ENCODE data around the gene SUSD4. TPM values are rescaled to one million over a fixed set of nuclear protein-coding genes. Genes with fewer than 3 reads are reported as not detected.
"Not testable (repeated sequence)": the region's sequence is repeated elsewhere in the genome, so short reads cannot be mapped to it uniquely, and the experiment has no call there.

Gene SUSD4
- total RNA-seq, 5 donors from 2014 or later (not counting 1 experiment from before 2014, with no cell fraction given): 1.3 to 16.7 (median 6.4) TPM

GRCh38 chr1:223297800-223298199, 66.2 kb downstream of the SUSD4 start:
- Mint-ChIP-seq H3K36me3 (no peaks in the 10 kb centered on the region), H3K9me3 (no peaks in the 10 kb centered on the region), H3K27me3 (no peaks in the 10 kb centered on the region), H3K4me1 (peaks cover 23 to 29% (median 25%) of the 10 kb centered on the region in 3 donors), H3K27ac (no peak overlapping the region), H3K4me3 (no peak overlapping the region)
- Histone ChIP-seq H3K9me3 (no peaks in the 10 kb centered on the region), H3K36me3 (ENCODE audit: control insufficient read depth in 2 of 2, extremely low read depth in 1 of 2, insufficient read depth in 1 of 2, low read length in 1 of 2) (peaks cover 0 to 17% of the 10 kb centered on the region in 2 donors), H3K4me1 (ENCODE audit: control insufficient read depth in 1 of 2, extremely low read depth in 1 of 2, insufficient read depth in 2 of 2, low read length in 2 of 2) (peaks cover 12 to 20% of the 10 kb centered on the region in 2 experiments), H3K27ac (ENCODE audit: low read length) (no peak overlapping the region), H3K27me3 (replicated peaks in 1 of 2; ENCODE audit: control insufficient read depth in 2 of 2, extremely low read depth in 1 of 2, insufficient read depth in 2 of 2, low read length in 1 of 2) (no peaks in the 10 kb centered on the region), H3K4me3 (ENCODE audit: control insufficient read depth in 1 of 2, extremely low read depth in 1 of 2, low read length in 1 of 2) (no peak overlapping the region)
- ChIA-PET POLR2A (no interaction called here), CTCF (no interaction called here)
- no peak for ATAC-seq (replicated peaks in 1 of 4)
- WGBS (ENCODE audit: insufficient coverage): no CpG with 5 or more reads among the region's 1 CpG
- no peak for DNase-seq

DNA sequence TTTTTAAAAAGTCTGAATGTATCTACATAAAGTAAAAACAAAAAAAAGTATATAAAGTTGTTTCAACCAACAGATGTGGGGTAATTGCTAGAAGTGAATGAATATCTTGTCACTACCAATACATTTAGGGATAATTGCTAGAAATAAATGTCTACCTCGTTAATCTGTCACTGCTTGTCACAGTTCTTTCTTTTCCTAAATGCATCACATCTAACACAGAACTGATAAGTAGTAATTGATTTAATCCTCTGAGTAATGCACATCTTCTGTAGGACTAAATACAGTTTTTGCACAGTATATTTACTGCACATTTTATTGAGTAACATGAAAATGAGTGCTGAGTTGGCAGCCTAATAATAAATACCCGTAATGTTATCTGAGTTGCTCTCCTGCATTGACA, 72.2 kb downstream of the SUSD4 start:
- Mint-ChIP-seq H3K36me3 (peaks cover 9% of the 10 kb centered on the region), H3K4me3 (no peak overlapping the region), H3K27me3 (no peaks in the 10 kb centered on the region), H3K9me3 (no peaks in the 10 kb centered on the region), H3K27ac (no peak overlapping the region), H3K4me1 (peaks cover 0 to 5% (median 0%) of the 10 kb centered on the region in 3 donors)
- ChIA-PET CTCF (interaction anchor here in 1 of 2 donors (0.7 kb wide), 1 partner anchor 14 kb away, joined by 7 read pairs; no protein-coding TSS in a partner anchor), POLR2A (no interaction called here)
- DNase-seq (no peak), ATAC-seq (replicated peaks in 1 of 4) (no peak)
- peaks cover 0 to 3% of the 10 kb centered on the region in 2 experiments for H3K4me1 ChIP-seq (ENCODE audit: control insufficient read depth in 1 of 2, extremely low read depth in 1 of 2, insufficient read depth in 2 of 2, low read length in 2 of 2)
- no peaks in the 10 kb centered on the region for H3K9me3 ChIP-seq
- H3K36me3 ChIP-seq (ENCODE audit: control insufficient read depth in 2 of 2, extremely low read depth in 1 of 2, insufficient read depth in 1 of 2, low read length in 1 of 2): peaks cover 0 to 14% of the 10 kb centered on the region in 2 donors
- H3K27ac ChIP-seq (ENCODE audit: low read length): no peak overlapping the region
- no peak overlapping the region for H3K4me3 ChIP-seq (ENCODE audit: control insufficient read depth in 1 of 2, extremely low read depth in 1 of 2, low read length in 1 of 2)
- no peaks in the 10 kb centered on the region for H3K27me3 ChIP-seq (replicated peaks in 1 of 2; ENCODE audit: control insufficient read depth in 2 of 2, extremely low read depth in 1 of 2, insufficient read depth in 2 of 2, low read length in 1 of 2)
- WGBS (ENCODE audit: insufficient coverage): no CpG with 5 or more reads among the region's 2 CpGs

GRCh38 chr1:223290397-223290796, 73.6 kb downstream of the SUSD4 start:
- Histone ChIP-seq H3K4me3 (ENCODE audit: control insufficient read depth in 1 of 2, extremely low read depth in 1 of 2, low read length in 1 of 2) (no peak overlapping the region), H3K27ac (ENCODE audit: low read length) (no peak overlapping the region), H3K9me3 (no peaks in the 10 kb centered on the region), H3K36me3 (ENCODE audit: control insufficient read depth in 2 of 2, extremely low read depth in 1 of 2, insufficient read depth in 1 of 2, low read length in 1 of 2) (peaks cover 0 to 2% of the 10 kb centered on the region in 2 donors), H3K27me3 (replicated peaks in 1 of 2; ENCODE audit: control insufficient read depth in 2 of 2, extremely low read depth in 1 of 2, insufficient read depth in 2 of 2, low read length in 1 of 2) (no peaks in the 10 kb centered on the region), H3K4me1 (ENCODE audit: control insufficient read depth in 1 of 2, extremely low read depth in 1 of 2, insufficient read depth in 2 of 2, low read length in 2 of 2) (peaks cover 0 to 3% of the 10 kb centered on the region in 2 experiments)
- H3K9me3 Mint-ChIP-seq: peaks cover 0 to 3% (median 3%) of the 10 kb centered on the region in 3 donors
- ChIA-PET CTCF (no interaction called here), POLR2A (interaction anchor here in 1 of 2 donors (0.5 kb wide), 1 partner anchor 64 kb away, joined by 3 read pairs; no protein-coding TSS in a partner anchor)
- H3K36me3 Mint-ChIP-seq: peaks cover 13% of the 10 kb centered on the region
- H3K27ac Mint-ChIP-seq: no peak overlapping the region
- 0% methylated on average over 1 of the region's 3 CpGs for WGBS (ENCODE audit: insufficient coverage)
- DNase-seq: no peak
- no peaks in the 10 kb centered on the region for H3K27me3 Mint-ChIP-seq
- no peak overlapping the region for H3K4me3 Mint-ChIP-seq
- no peak for ATAC-seq (replicated peaks in 1 of 4)
- H3K4me1 Mint-ChIP-seq: peaks cover 0 to 5% (median 0%) of the 10 kb centered on the region in 3 donors

DNA sequence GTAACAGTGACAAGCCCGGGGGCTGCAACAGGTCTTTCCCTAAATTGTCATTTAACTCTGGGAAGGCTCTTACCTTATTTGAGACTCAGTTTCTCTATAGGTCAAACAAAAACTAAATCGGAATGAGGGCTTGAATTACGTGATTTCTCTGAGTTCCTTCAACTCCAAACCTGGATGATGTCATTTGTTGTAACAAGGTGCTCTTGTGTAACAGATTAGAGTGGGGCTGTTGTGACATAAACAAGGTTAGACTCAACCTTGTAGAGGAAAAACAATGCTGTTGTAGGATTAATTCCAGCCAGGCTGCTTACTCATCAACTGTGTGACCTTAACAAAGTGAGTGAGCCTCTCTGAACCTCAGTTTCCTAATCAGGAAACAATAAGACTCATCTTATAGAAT, 74.4 kb downstream of the SUSD4 start:
- ChIA-PET CTCF (no interaction called here), POLR2A (no interaction called here)
- Histone ChIP-seq H3K4me3 (ENCODE audit: control insufficient read depth in 1 of 2, extremely low read depth in 1 of 2, low read length in 1 of 2) (no peak overlapping the region), H3K27ac (ENCODE audit: low read length) (no peak overlapping the region), H3K4me1 (ENCODE audit: control insufficient read depth in 1 of 2, extremely low read depth in 1 of 2, insufficient read depth in 2 of 2, low read length in 2 of 2) (peaks cover 0 to 3% of the 10 kb centered on the region in 2 experiments), H3K9me3 (no peaks in the 10 kb centered on the region), H3K36me3 (ENCODE audit: control insufficient read depth in 2 of 2, extremely low read depth in 1 of 2, insufficient read depth in 1 of 2, low read length in 1 of 2) (peaks cover 0 to 2% of the 10 kb centered on the region in 2 donors), H3K27me3 (replicated peaks in 1 of 2; ENCODE audit: control insufficient read depth in 2 of 2, extremely low read depth in 1 of 2, insufficient read depth in 2 of 2, low read length in 1 of 2) (no peaks in the 10 kb centered on the region)
- H3K4me3 Mint-ChIP-seq: no peak overlapping the region
- H3K27ac Mint-ChIP-seq: no peak overlapping the region
- peaks cover 0 to 5% (median 5%) of the 10 kb centered on the region in 3 donors for H3K9me3 Mint-ChIP-seq
- DNase-seq: no peak
- WGBS (ENCODE audit: insufficient coverage): 100% methylated on average over 2 of the region's 3 CpGs
- H3K36me3 Mint-ChIP-seq: peaks cover 15% of the 10 kb centered on the region
- H3K27me3 Mint-ChIP-seq: no peaks in the 10 kb centered on the region
- peaks cover 0 to 5% (median 0%) of the 10 kb centered on the region in 3 donors for H3K4me1 Mint-ChIP-seq
- ATAC-seq (replicated peaks in 1 of 4): no peak

GRCh38 chr1:223288826-223289225, 75.2 kb downstream of the SUSD4 start:
- Histone ChIP-seq H3K9me3 (no peaks in the 10 kb centered on the region), H3K27me3 (replicated peaks in 1 of 2; ENCODE audit: control insufficient read depth in 2 of 2, extremely low read depth in 1 of 2, insufficient read depth in 2 of 2, low read length in 1 of 2) (no peaks in the 10 kb centered on the region), H3K4me1 (ENCODE audit: control insufficient read depth in 1 of 2, extremely low read depth in 1 of 2, insufficient read depth in 2 of 2, low read length in 2 of 2) (no peaks in the 10 kb centered on the region), H3K4me3 (ENCODE audit: control insufficient read depth in 1 of 2, extremely low read depth in 1 of 2, low read length in 1 of 2) (no peak overlapping the region), H3K36me3 (ENCODE audit: control insufficient read depth in 2 of 2, extremely low read depth in 1 of 2, insufficient read depth in 1 of 2, low read length in 1 of 2) (peaks cover 0 to 2% of the 10 kb centered on the region in 2 donors), H3K27ac (ENCODE audit: low read length) (no peak overlapping the region)
- H3K36me3 Mint-ChIP-seq: peaks cover 15% of the 10 kb centered on the region
- CTCF ChIA-PET: no interaction called here
- ATAC-seq (replicated peaks in 1 of 4): no peak
- WGBS (ENCODE audit: insufficient coverage): no CpG with 5 or more reads among the region's 5 CpGs
- H3K4me1 Mint-ChIP-seq: peaks cover 0 to 5% (median 0%) of the 10 kb centered on the region in 3 donors
- DNase-seq: no peak
- POLR2A ChIA-PET: no interaction called here
- H3K4me3 Mint-ChIP-seq: no peak overlapping the region
- H3K27ac Mint-ChIP-seq: no peak overlapping the region
- H3K9me3 Mint-ChIP-seq: peaks cover 0 to 5% (median 5%) of the 10 kb centered on the region in 3 donors
- H3K27me3 Mint-ChIP-seq: no peaks in the 10 kb centered on the region

GRCh38 chr1:223285452-223285851, 78.5 kb downstream of the SUSD4 start:
- Mint-ChIP-seq H3K27ac (no peak overlapping the region), H3K36me3 (peaks cover 10% of the 10 kb centered on the region), H3K27me3 (no peaks in the 10 kb centered on the region), H3K9me3 (peaks cover 0 to 5% (median 5%) of the 10 kb centered on the region in 3 donors), H3K4me1 (peaks cover 0 to 2% (median 1%) of the 10 kb centered on the region in 3 donors), H3K4me3 (no peak overlapping the region)
- Histone ChIP-seq H3K27ac (ENCODE audit: low read length) (no peak overlapping the region), H3K4me1 (ENCODE audit: control insufficient read depth in 1 of 2, extremely low read depth in 1 of 2, insufficient read depth in 2 of 2, low read length in 2 of 2) (no peaks in the 10 kb centered on the region), H3K4me3 (ENCODE audit: control insufficient read depth in 1 of 2, extremely low read depth in 1 of 2, low read length in 1 of 2) (no peak overlapping the region), H3K27me3 (replicated peaks in 1 of 2; ENCODE audit: control insufficient read depth in 2 of 2, extremely low read depth in 1 of 2, insufficient read depth in 2 of 2, low read length in 1 of 2) (no peaks in the 10 kb centered on the region), H3K36me3 (ENCODE audit: control insufficient read depth in 2 of 2, extremely low read depth in 1 of 2, insufficient read depth in 1 of 2, low read length in 1 of 2) (no peaks in the 10 kb centered on the region), H3K9me3 (no peaks in the 10 kb centered on the region)
- ChIA-PET POLR2A (no interaction called here), CTCF (no interaction called here)
- no peak for DNase-seq
- WGBS (ENCODE audit: insufficient coverage): no CpG with 5 or more reads among the region's 3 CpGs
- ATAC-seq (replicated peaks in 1 of 4): no peak

DNA sequence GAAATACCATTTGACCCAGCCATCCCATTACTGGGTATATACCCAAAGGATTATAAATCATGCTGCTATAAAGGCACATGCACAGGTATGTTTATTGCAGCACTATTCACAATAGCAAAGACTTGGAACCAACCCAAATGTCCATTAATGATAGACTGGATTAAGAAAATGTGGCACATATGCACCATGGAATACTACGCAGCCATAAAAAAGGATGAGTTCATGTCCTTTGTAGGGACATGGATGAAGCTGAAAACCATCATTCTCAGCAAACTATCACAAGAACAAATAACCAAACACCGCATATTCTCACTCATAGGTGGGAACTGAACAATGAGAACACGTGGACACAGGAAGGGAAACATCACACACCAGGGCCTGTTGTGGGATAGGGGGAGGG, 80.3 kb downstream of the SUSD4 start:
- H3K9me3 ChIP-seq; ATAC-seq (replicated peaks in 1 of 4); H3K4me3 ChIP-seq (ENCODE audit: control insufficient read depth in 1 of 2, extremely low read depth in 1 of 2, low read length in 1 of 2); H3K27ac ChIP-seq (ENCODE audit: low read length); H3K4me1 ChIP-seq (ENCODE audit: control insufficient read depth in 1 of 2, extremely low read depth in 1 of 2, insufficient read depth in 2 of 2, low read length in 2 of 2); H3K27me3 ChIP-seq (replicated peaks in 1 of 2; ENCODE audit: control insufficient read depth in 2 of 2, extremely low read depth in 1 of 2, insufficient read depth in 2 of 2, low read length in 1 of 2); POLR2A ChIA-PET; H3K27me3 Mint-ChIP-seq; CTCF ChIA-PET; H3K4me3 Mint-ChIP-seq; H3K36me3 ChIP-seq (ENCODE audit: control insufficient read depth in 2 of 2, extremely low read depth in 1 of 2, insufficient read depth in 1 of 2, low read length in 1 of 2); H3K4me1 Mint-ChIP-seq; DNase-seq; H3K9me3 Mint-ChIP-seq; H3K27ac Mint-ChIP-seq: not testable (repeated sequence)
- WGBS (ENCODE audit: insufficient coverage): no CpG with 5 or more reads among the region's 3 CpGs
- H3K36me3 Mint-ChIP-seq: peaks cover 10% of the 10 kb centered on the region
